Measurements from ENCODE around the gene SLC38A7. TPM values are rescaled to one million over a fixed set of nuclear protein-coding genes. Genes with fewer than 3 reads are reported as not detected.

Gene SLC38A7
- total and polyA plus RNA-seq, 2 of the 13 experiments (the other 11 are each of a cell fraction or from before 2014, with no cell fraction given): 13.2 to 14.1 TPM

- TF ChIP-seq DZIP1 (CRISPR knock-in tag; IDR thresholded peaks at IDR 0.05): no peak; the same call in 1 of the 2 replicates
- TF ChIP-seq ZNF552 (CRISPR knock-in tag; IDR thresholded peaks at IDR 0.05; ENCODE audit: borderline replicate concordance): peak; percentile 87
- TF ChIP-seq SALL2 (CRISPR knock-in tag; IDR thresholded peaks at IDR 0.05): peak; percentile 29
- TF ChIP-seq ZBTB1 (CRISPR knock-in tag; IDR thresholded peaks at IDR 0.05; ENCODE audit: borderline replicate concordance): no peak
- TF ChIP-seq BCLAF1 (IDR thresholded peaks at IDR 0.05): no peak
- peak; percentile 86 for TF ChIP-seq PHF8 (CRISPR knock-in tag; IDR thresholded peaks at IDR 0.05)
- no peak for TF ChIP-seq AGO1 (IDR thresholded peaks at IDR 0.05; ENCODE audit: low read depth, low read length, poor library complexity, severe bottlenecking)
- TF ChIP-seq BCL6 (CRISPR knock-in tag; IDR thresholded peaks at IDR 0.05): peak; percentile 33
- peak; percentile 61 for TF ChIP-seq ZNF3 (CRISPR knock-in tag; IDR thresholded peaks at IDR 0.05)
- peak; percentile 89; the same call in 1 of the 2 replicates for TF ChIP-seq ZNF670 (CRISPR knock-in tag; IDR thresholded peaks at IDR 0.05; ENCODE audit: borderline replicate concordance)
- TF ChIP-seq FOXP1 (IDR thresholded peaks at IDR 0.05): no peak
- TF ChIP-seq FOXP1 (CRISPR knock-in tag; IDR thresholded peaks at IDR 0.05): no peak
- TF ChIP-seq GABPA (IDR thresholded peaks at IDR 0.05; ENCODE audit: low read depth, low read length): no peak; the same call in 1 of the 2 replicates
- TF ChIP-seq GABPA (CRISPR knock-in tag; IDR thresholded peaks at IDR 0.05; ENCODE audit: low read depth): peak; percentile 84
- TF ChIP-seq ZNF792 (CRISPR knock-in tag; IDR thresholded peaks at IDR 0.05): peak; percentile 75; the same call in 1 of the 2 replicates
- TF ChIP-seq ZBTB10 (CRISPR knock-in tag; IDR thresholded peaks at IDR 0.05; ENCODE audit: borderline replicate concordance): no peak
- peak; percentile 86 for TF ChIP-seq TAF1 (CRISPR knock-in tag; IDR thresholded peaks at IDR 0.05)
- no peak for TF ChIP-seq ATF5 (CRISPR knock-in tag; IDR thresholded peaks at IDR 0.05; ENCODE audit: low read depth)
- no peak for TF ChIP-seq HOXD1 (CRISPR knock-in tag; IDR thresholded peaks at IDR 0.05)
Measured at GRCh38 chr16:58629733-58630640, 54.6 kb downstream of the SLC38A7 start, which contains the start of gene CNOT1 (continued).

Data from HepG2 (cell line).